ENCODE measurements around the gene PHACTR4.
"Not testable (repeated sequence)": the region's sequence is repeated elsewhere in the genome, so short reads cannot be mapped to it uniquely, and the experiment has no call there.

Gene PHACTR4

DNA sequence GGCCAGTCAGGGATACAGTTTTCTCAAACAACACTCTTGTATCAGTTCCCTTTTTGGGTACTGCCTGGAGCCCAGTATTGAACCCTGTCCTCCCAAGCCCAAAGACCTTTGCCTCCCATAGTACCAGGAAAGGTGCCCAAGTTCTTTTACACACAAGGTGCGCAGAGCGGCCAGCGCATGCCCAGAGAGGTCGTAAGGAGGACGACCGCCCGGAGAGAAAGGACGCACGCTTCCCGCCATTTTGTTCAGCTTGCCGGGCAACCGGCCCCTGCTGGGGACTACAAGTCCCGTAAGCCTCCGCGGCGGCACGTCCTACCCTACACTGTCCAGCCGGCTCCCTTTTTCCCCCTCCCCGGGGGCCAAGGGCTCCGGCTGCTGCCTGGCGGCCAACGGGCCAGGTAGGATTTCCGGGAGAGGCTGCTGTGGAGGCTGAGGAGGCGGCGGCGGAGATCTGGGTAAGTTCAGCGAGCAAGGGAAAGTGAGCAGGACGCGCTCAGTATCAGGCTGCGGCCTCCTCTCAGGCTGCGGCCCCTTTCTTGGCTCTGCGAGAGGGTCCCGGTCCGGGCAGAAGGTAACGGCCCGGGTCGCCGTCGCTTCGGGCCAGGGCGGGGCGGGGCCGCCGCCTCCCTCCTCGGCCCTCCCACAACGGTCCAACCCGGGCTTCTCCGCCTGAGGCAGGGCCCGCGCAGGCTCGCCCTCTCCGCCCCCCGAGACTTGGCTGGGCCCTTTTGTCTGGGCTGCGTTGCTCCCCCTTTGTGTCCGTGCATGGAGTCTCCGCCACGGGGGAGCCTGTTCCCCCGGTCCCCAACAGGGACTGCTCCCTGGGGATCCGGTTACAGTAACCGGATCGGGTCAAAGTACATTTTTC is at the start of gene PHACTR4:
PHACTR4 (plus strand) TSS at position 370 of the 868 bp plus-strand sequence. CDS start 37,708 bp downstream, outside the sequence.
- DNase-seq, result peak; percentile 89

DNA sequence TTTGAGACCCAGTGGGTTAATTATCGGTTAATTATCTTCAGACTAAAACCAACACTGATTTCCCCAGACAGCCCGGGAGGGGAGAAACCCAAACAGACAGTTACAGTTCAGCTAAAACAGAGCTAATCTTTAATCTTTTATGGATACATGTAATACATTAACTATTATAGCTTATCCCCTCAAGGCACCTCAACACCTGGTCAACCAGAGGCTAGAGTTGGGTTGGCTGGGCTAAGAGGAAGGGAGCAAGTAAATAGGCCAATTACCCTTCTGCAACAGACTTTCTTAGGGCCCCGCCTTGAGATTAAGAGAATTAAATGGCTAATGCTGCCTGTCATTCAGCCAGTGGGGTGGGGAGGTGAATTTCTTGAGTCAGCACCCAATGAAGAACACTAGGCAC is 47.3 kb upstream of the PHACTR4 start:
- no peak for DNase-seq

- no peak for DNase-seq
Observed at GRCh38 chr1:28323720-28324119, 45.8 kb upstream of the PHACTR4 start.

GRCh38 chr1:28326515-28326914 is 43.0 kb upstream of the PHACTR4 start:
- no peak for DNase-seq

DNA sequence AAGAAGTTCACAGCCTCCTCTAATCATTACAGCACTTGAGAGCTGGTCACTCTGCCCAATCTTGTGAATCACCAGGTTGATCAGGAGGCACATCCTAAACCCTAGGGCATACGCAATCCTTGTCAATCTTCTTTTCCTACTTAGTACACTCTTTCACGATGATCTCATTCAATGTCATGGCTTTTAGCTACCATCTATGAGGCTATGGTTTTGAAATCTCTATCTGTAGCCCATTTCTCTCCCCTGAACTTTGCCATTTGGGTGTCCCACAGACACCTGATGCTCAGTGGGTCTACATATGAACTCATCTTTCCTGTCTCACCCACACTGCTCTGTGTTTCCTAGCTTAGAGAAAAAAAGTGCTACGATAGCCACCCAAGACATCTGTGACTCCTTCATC is 42.6 kb upstream of the PHACTR4 start:
- DNase-seq, result no peak

DNA sequence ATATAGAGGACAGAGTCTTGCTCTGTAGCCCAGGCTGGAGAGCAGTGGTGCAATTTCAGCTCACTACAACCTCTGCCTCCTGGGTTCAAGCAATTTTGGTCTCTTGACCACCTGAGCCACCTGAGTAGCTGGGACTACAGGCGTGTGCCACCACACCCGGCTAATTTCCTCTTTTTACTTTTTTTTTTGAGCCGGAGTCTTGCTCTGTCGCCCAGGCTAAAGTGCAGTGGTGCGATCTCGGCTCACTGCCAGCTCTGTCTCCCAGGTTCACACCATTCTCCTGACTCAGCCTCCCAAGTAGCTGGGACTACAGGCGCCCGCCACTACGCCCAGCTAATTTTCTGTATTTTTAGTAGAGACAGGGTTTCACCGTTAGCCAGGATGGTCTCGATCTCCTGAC is 42.1 kb upstream of the PHACTR4 start:
- DNase-seq, result not testable (repeated sequence)

GRCh38 chr1:28328228-28328648 is 41.3 kb upstream of the PHACTR4 start:
- DNase-seq, result no peak

GRCh38 chr1:28329395-28330153 is 40.0 kb upstream of the PHACTR4 start:
- peak; percentile 11 for DNase-seq

- DNase-seq, result no peak
Observed at GRCh38 chr1:28338897-28339296, 30.6 kb upstream of the PHACTR4 start.

GRCh38 chr1:28339551-28339950 is 30.0 kb upstream of the PHACTR4 start:
- no peak for DNase-seq

- no peak for DNase-seq
Observed at GRCh38 chr1:28340221-28340974, 29.1 kb upstream of the PHACTR4 start.

DNA sequence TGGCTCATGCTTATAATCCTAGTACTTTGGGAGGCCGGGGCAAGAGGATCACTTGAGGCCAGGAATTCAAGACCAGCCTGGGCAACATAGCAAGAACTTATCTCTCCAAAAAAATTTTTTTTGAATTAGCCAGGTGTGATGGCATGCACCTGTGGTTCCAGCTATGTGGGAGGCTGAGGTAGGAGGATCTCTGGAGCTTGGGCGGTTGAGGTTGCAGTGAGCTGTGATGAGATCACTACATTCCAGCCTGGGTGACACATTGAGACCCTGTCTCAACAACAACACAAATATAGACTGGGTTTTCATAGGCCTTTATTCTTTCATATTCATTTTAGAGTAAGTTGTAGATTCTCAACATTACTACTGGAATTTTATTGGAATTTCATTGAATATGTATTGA is 27.9 kb upstream of the PHACTR4 start:
- no peak for DNase-seq

GRCh38 chr1:28343405-28343804 is 26.1 kb upstream of the PHACTR4 start:
- peak; percentile 56 for DNase-seq

DNA sequence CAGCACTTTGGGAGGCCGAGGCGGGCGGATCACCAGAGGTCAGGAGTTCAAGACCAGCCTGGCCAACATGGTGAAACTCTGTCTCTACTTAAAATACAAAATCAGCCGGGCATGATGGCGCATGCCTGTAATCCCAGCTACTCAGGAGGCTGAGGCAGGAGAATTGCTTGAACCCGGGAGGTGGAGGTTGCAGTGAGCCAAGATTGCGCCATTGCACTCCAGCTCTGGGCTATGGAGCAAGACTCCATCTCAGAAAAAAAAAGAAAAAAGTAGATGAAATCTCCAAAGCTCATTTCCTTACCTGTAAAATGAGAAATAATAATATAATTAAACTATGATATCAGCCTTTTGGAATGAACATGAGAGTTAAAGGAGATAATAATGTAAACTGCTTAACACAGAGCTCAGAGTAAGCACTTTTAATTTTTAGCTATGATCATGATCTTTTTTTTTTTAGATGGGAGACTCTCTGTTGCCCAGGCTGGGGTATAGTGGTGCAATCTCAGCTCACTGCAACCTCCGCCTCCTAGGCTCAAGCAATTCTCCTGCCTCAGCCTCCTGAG is 16.2 kb upstream of the PHACTR4 start:
- DNase-seq, result not testable (repeated sequence)

DNA sequence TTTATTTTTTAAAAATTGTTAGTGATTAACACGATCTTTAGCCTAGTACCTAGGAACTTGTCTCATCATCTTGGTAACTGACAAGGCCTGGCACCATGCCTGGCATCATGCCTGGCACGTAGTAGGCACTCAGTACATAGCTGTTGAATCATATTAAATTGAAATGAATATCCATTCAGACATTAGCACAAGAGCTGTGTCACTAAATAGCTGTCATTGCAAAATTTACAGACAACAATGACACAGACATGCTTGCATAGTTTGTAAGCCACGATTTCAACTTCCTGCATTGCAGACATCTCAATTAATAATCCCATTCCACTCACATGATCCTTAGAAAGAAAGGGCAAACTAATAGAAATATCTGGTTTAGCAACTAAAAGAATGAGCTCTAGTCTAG is 15.4 kb upstream of the PHACTR4 start:
- DNase-seq, result peak; percentile 77

- no peak for DNase-seq
Observed at GRCh38 chr1:28358716-28359115, 10.8 kb upstream of the PHACTR4 start.

DNA sequence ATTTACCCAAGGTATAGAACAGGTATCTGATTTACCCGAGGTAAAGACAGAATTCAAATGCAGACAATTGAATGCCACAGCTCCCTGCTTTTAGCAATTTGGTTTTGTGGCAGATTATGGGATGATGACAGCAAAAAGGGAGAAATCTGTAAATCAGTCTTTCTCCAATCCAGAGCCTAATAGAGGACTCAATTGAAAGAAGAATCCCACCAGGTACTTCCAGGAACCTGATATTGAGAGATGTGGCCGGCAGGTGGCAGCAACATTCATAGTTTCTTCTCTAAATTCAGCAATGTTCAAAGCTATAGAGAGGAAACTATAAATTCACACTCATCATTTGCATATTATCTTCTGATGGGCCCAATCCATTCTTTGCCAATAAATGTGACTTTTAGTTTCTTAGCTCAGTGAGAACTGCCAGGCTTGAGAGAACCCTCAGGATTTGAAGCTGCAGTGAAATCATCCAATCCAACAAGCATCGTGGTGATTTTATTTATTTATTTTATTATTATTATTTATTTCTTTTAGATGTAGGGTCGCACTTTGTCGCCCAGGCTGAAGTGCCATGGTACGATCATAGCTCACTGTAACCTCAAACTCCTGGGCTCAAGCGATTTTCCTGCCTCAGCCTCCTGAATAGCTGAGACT is 9.8 kb upstream of the PHACTR4 start:
- peak; percentile 59 for DNase-seq

- DNase-seq, result no peak
Observed at GRCh38 chr1:28364888-28365287, 4.7 kb upstream of the PHACTR4 start.

- DNase-seq, result no peak
Observed at GRCh38 chr1:28365864-28366263, 3.7 kb upstream of the PHACTR4 start.

- DNase-seq, result not testable (repeated sequence)
Observed at GRCh38 chr1:28368608-28369007, 932 bp upstream of the PHACTR4 start.

- peak; percentile 44 for DNase-seq
Observed at GRCh38 chr1:28370239-28371009, 884 bp downstream of the PHACTR4 start.

- DNase-seq, result no peak
Observed at GRCh38 chr1:28371010-28371377, 1.5 kb downstream of the PHACTR4 start.
